Astrocyte (in vitro differentiated cells and primary cell): ENCODE results near the gene HNRNPL.

ENCODE experiments used
- EZH2 ChIP-seq: IDR thresholded peaks from 2 replicates; pipeline ENCODE4 v1.6.1; 2012; ENCODE audit warnings: mild to moderate bottlenecking, low read length, inconsistent platforms; ENCODE audit not compliant: insufficient read depth
- TF ChIP-seq, protein P1 (sequence below): IDR thresholded peaks from 2 replicates; pipeline ENCODE4 v1.5.1; 2011; ENCODE audit warnings: low read depth, mild to moderate bottlenecking, inconsistent platforms, low read length, moderate library complexity; ENCODE audit not compliant: insufficient read depth

DNA sequence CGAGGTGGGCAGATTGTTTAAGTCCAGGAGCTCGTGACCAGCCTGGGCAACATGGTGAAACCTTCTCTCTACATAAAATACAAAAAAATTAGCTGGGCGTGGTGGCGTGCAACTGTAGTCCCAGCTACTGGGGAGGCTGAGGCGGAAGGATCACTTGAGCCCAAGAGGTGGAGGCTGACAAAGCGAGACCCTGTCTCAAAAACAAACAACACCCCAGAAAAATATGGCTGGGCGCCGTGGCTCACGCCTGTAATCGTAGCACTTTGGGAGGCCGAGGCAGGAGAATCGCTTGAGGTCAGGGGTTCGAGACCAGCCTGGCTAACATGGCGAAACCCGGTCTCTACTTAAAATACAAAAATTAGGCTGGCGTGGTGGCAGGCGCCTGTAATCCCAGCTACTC, 3.4 kb upstream of the HNRNPL start:
- TF ChIP-seq EZH2 = no peak
- TF ChIP-seq, protein P1, sequence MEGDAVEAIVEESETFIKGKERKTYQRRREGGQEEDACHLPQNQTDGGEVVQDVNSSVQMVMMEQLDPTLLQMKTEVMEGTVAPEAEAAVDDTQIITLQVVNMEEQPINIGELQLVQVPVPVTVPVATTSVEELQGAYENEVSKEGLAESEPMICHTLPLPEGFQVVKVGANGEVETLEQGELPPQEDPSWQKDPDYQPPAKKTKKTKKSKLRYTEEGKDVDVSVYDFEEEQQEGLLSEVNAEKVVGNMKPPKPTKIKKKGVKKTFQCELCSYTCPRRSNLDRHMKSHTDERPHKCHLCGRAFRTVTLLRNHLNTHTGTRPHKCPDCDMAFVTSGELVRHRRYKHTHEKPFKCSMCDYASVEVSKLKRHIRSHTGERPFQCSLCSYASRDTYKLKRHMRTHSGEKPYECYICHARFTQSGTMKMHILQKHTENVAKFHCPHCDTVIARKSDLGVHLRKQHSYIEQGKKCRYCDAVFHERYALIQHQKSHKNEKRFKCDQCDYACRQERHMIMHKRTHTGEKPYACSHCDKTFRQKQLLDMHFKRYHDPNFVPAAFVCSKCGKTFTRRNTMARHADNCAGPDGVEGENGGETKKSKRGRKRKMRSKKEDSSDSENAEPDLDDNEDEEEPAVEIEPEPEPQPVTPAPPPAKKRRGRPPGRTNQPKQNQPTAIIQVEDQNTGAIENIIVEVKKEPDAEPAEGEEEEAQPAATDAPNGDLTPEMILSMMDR = no peak
